ENCODE measurements around the gene UBE4B. TPM values are rescaled to one million over a fixed set of nuclear protein-coding genes. Genes with fewer than 3 reads are reported as not detected.
A peak's percentile ranks its signal among the peaks of the same experiment; 100 is the strongest.

The UBE4B gene
- total and polyA plus RNA-seq, 2 of the 13 experiments (the other 11 are each of a cell fraction or from before 2014, with no cell fraction given), result 15.2 to 24.8 TPM

- TF ChIP-seq ZHX1 (CRISPR knock-in tag; IDR thresholded peaks at IDR 0.05; ENCODE audit: low read depth), result peak; percentile 46; the same call in 1 of the 2 replicates
- no peak for TF ChIP-seq ZSCAN29 (CRISPR knock-in tag; conservative IDR thresholded peaks at IDR 0.05)
- no peak for TF ChIP-seq SETDB1 (CRISPR knock-in tag; IDR thresholded peaks at IDR 0.05; ENCODE audit: borderline replicate concordance)
- 0 out of 2 replicates have a peak, but pooled peaks have one; percentile 48 for TF ChIP-seq ZNF639 (CRISPR knock-in tag; conservative IDR thresholded peaks at IDR 0.05)
- no peak for TF ChIP-seq NKX3-1 (CRISPR knock-in tag; IDR thresholded peaks at IDR 0.05)
- TF ChIP-seq ARID4A (CRISPR knock-in tag; IDR thresholded peaks at IDR 0.05; ENCODE audit: borderline replicate concordance), result peak; percentile 84
- peak; percentile 59; the same call in 1 of the 2 replicates for TF ChIP-seq IRX3 (CRISPR knock-in tag; IDR thresholded peaks at IDR 0.05; ENCODE audit: borderline replicate concordance, low read depth)
- TF ChIP-seq ZNF839 (CRISPR knock-in tag; IDR thresholded peaks at IDR 0.05; ENCODE audit: borderline replicate concordance), result no peak
- TF ChIP-seq ELK4 (CRISPR knock-in tag; IDR thresholded peaks at IDR 0.05; ENCODE audit: borderline replicate concordance), result no peak
- no peak for TF ChIP-seq ZFP36L2 (CRISPR knock-in tag; IDR thresholded peaks at IDR 0.05)
- peak; percentile 53; the same call in 1 of the 2 replicates for TF ChIP-seq TFE3 (CRISPR knock-in tag; IDR thresholded peaks at IDR 0.05)
- TF ChIP-seq FOXP4 (CRISPR knock-in tag; IDR thresholded peaks at IDR 0.05), result 0 out of 2 replicates have a peak, but pooled peaks have one; percentile 15
Measured at GRCh38 chr1:10209905-10210810, 177.4 kb downstream of the UBE4B start, which contains the start of gene KIF1B (continued).

All from HepG2 (cell line).